Stomach (tissue), 9 donors: ENCODE data around the gene SWT1. TPM values are rescaled to one million over a fixed set of nuclear protein-coding genes. Genes with fewer than 3 reads are reported as not detected.
A peak's percentile ranks its signal among the peaks of the same experiment; 100 is the strongest.

Experiments
- DNase-seq, 2 donors: peaks; one replicate each; pipeline versions ENCODE4 v3.0.0 to v3.0.0-alpha.2; 2013 to 2019
- H3K27ac ChIP-seq, 5 donors: fragments of 200-600 bp in 4 of 5; sonication (generic) in 4 of 5; one replicate each; pipeline ENCODE4 v1.5.1; 2013 to 2019; ENCODE audit warnings: mild to moderate bottlenecking in 1 of 5, moderate library complexity in 1 of 5
- H3K27me3 ChIP-seq, 3 donors: fragments of 200-600 bp; sonication (generic); one replicate each; pipeline ENCODE4 v1.5.1; 2017 to 2019; ENCODE audit warnings: mixed run types in 1 of 3
- H3K36me3 ChIP-seq, 4 donors: fragments of 200-600 bp; sonication (generic); 1 replicate in 3 of 4; 2 replicates in 1 of 4; pipeline ENCODE4 v1.5.1; 2016 to 2019
- H3K4me1 ChIP-seq, 4 donors: fragments of 200-600 bp; sonication (generic); one replicate each; pipeline ENCODE4 v1.5.1; 2016 to 2019
- H3K4me3 ChIP-seq, 4 donors: fragments of 200-600 bp; sonication (generic) in 3 of 4; one replicate each; pipeline ENCODE4 v1.5.1; 2016 to 2019; ENCODE audit warnings: mild to moderate bottlenecking in 1 of 4
- H3K9me3 ChIP-seq, 4 donors: fragments of 200-600 bp; sonication (generic); one replicate each; pipeline ENCODE4 v1.5.1; 2016 to 2019
- CTCF ChIP-seq, 7 experiments: fragments of 450-650 bp in 4 of 7; fragments of 200-600 bp in 3 of 7; sonication (generic) in 3 of 7; IDR thresholded peaks; one replicate each; pipeline ENCODE4 v1.5.1; 2016 to 2019; ENCODE audit warnings: antibody characterized with exemption in 7 of 7, control low read depth in 2 of 7, mild to moderate bottlenecking in 1 of 7
- EP300 ChIP-seq: sonication (generic); formaldehyde crosslinking; IDR thresholded peaks from one replicate; pipeline ENCODE4 v1.6.1; 2017; ENCODE audit warnings: antibody characterized with exemption
- POLR2A ChIP-seq, 4 donors: fragments of 450-650 bp; IDR thresholded peaks; one replicate each; pipeline ENCODE4 v1.6.1; 2016; ENCODE audit warnings: antibody characterized with exemption in 4 of 4, control low read depth in 2 of 4, mild to moderate bottlenecking in 1 of 4, moderate library complexity in 1 of 4
- POLR2AphosphoS5 ChIP-seq, 3 donors: sonication (generic); formaldehyde crosslinking; IDR thresholded peaks; one replicate each; pipeline ENCODE4 v1.6.1; 2016; ENCODE audit warnings: antibody characterized with exemption in 3 of 3
- WGBS, 5 donors: extraction: QIAGEN DNeasy Blood & Tissue Kit in 3 of 5; methylation state at CpG; one replicate each; pipeline versions ENCODE4 v1.1.5 to v1.1.7; 2013 to 2018; 5-methylcytosine and 5-hydroxymethylcytosine counted together
- intact Hi-C: fragments of 100-400 bp; cut with DNase I; formaldehyde crosslinking; loops from one replicate; pipeline ENCODE4 v1.15.1; 2023; ENCODE audit warnings: low total_unique reads
- polyA plus RNA-seq, 3 donors: library from polyadenylated mRNA; stranded (reverse); fragments of 200-250 nt; gene quantifications; one replicate each; pipeline ENCODE4 v1.2.3, GENCODE V29; 2013
- total RNA-seq, 5 donors: library from RNA; depleted of rRNA; stranded (reverse); fragments of >200 nt; gene quantifications; one replicate each; pipeline versions ENCODE4 v1.1.0 to v1.2.3, GENCODE V29; 2014 to 2016
- donor health status: healthy with polysubstance abuse.
- donor health status: Bipolar disorder and iron deficiency.
- donor health status: healthy.

The SWT1 gene
- total and polyA plus RNA-seq, 8 donors = 2.4 to 35.6 (median 7.3) TPM

GRCh38 chr1:185238447-185238846, 81.5 kb downstream of the SWT1 start:
- H3K27me3 ChIP-seq = no peaks in the 10 kb centered on the region
- TF ChIP-seq POLR2A (IDR thresholded peaks at IDR 0.05) (no peak), CTCF (IDR thresholded peaks at IDR 0.05) (peak in 1 of 7 experiments; percentile 19)
- WGBS, 5 donors = 32 to 43% (median 38%) methylated on average over 1 of the region's 1 CpG
- peaks cover 0 to 15% (median 4%) of the 10 kb centered on the region in 4 donors for H3K36me3 ChIP-seq
- no peak overlapping the region for H3K27ac ChIP-seq
- H3K4me3 ChIP-seq = no peak overlapping the region
- no peaks in the 10 kb centered on the region for H3K9me3 ChIP-seq
- H3K4me1 ChIP-seq = no peaks in the 10 kb centered on the region
- no peak for DNase-seq
- intact Hi-C loops = no loop called here

- Histone ChIP-seq H3K27me3 (no peaks in the 10 kb centered on the region), H3K36me3 (peaks cover 0 to 4% (median 2%) of the 10 kb centered on the region in 4 donors), H3K9me3 (no peaks in the 10 kb centered on the region), H3K4me3 (no peak overlapping the region), H3K4me1 (no peaks in the 10 kb centered on the region), H3K27ac (no peak overlapping the region)
- DNase-seq = no peak
- 69 to 80% (median 75%) methylated on average over 1 of the region's 1 CpG for WGBS, 5 donors
- intact Hi-C loops = no loop called here
- TF ChIP-seq POLR2A (IDR thresholded peaks at IDR 0.05) (no peak), POLR2AphosphoS5 (IDR thresholded peaks at IDR 0.05) (no peak), EP300 (no peak)
Measured at GRCh38 chr1:185239861-185240260, 82.9 kb downstream of the SWT1 start.

- Histone ChIP-seq H3K36me3 (peaks cover 0 to 4% (median 0%) of the 10 kb centered on the region in 4 donors), H3K27ac (no peak overlapping the region), H3K4me3 (no peak overlapping the region), H3K4me1 (no peaks in the 10 kb centered on the region), H3K9me3 (no peaks in the 10 kb centered on the region), H3K27me3 (no peaks in the 10 kb centered on the region)
- DNase-seq = peak in 1 of 2 donors; percentile 7
- intact Hi-C loops = no loop called here
- no peak for TF ChIP-seq POLR2A (IDR thresholded peaks at IDR 0.05)
- TF ChIP-seq POLR2AphosphoS5 (IDR thresholded peaks at IDR 0.05) = no peak
- TF ChIP-seq EP300 = no peak
- no peak for TF ChIP-seq CTCF (IDR thresholded peaks at IDR 0.05)
Measured at GRCh38 chr1:185241127-185241526, 84.2 kb downstream of the SWT1 start.

DNA sequence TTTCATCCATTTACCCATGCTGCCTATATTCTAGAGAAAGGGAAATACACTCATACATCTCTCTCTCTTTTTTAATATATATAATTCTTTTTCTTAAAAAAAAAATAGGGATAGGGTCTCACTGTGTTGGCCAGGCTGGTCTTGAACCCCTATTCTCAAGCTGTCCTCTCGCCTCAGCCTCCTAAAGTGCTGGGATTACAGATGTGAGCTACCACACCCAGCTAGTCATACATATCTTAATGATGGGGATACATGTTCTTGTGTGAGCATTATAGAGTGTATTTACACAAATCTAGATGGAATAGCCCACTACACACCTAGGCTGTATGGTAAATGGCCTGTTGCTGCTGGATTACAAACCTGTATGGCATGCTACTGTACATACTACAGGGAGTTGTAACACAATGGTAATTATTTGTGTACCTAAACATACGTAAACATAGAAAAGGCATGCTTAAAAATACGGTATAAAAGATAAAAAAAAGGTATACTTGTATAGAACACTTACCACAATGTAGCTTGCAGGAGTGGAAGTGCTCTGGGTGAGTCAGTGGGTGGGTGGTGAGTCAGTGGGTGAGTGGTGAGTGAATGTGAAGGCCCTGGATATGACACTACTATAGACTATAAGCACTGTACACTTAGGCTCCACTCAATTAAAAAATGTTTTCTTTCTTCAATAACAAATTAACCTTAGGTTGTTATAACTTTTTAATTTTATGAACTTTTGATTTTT, 87.2 kb downstream of the SWT1 start:
- Histone ChIP-seq H3K4me3 (no peak overlapping the region), H3K27me3 (no peaks in the 10 kb centered on the region), H3K36me3 (peaks cover 0 to 4% (median 0%) of the 10 kb centered on the region in 4 donors), H3K27ac (no peak overlapping the region), H3K9me3 (no peaks in the 10 kb centered on the region), H3K4me1 (peaks cover 0 to 3% (median 0%) of the 10 kb centered on the region in 4 donors)
- TF ChIP-seq POLR2AphosphoS5 (IDR thresholded peaks at IDR 0.05) = no peak
- TF ChIP-seq POLR2A (IDR thresholded peaks at IDR 0.05) = no peak
- TF ChIP-seq CTCF (IDR thresholded peaks at IDR 0.05) = no peak
- TF ChIP-seq EP300 = no peak
- intact Hi-C loops = no loop called here
- WGBS, 5 donors = 83 to 93% (median 87%) methylated on average over 3 of the region's 3 CpGs
- no peak for DNase-seq

DNA sequence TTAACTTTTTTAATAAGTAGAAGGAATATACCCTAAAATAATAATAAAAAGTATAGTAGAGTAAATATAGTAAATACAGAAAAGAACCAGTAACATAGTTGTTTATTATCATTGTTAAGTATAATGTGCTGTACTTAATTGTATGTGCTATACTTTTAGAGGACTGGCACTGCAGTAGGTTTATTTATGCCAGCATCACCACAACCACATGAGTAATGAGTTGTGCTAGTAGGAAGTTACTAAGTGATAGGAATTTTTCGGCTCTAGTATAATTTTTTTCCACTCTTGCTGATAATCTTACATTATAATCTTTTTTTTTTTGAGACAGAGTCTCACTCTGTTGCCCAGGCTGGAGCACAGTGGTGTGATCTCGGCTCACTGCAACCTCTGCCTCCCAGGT, 88.5 kb downstream of the SWT1 start:
- 62 to 94% (median 86%) methylated on average over 2 of the region's 2 CpGs for WGBS, 5 donors
- TF ChIP-seq CTCF (IDR thresholded peaks at IDR 0.05) (no peak), POLR2A (IDR thresholded peaks at IDR 0.05) (no peak), EP300 (no peak), POLR2AphosphoS5 (IDR thresholded peaks at IDR 0.05) (no peak)
- H3K36me3 ChIP-seq = peaks cover 0 to 4% (median 0%) of the 10 kb centered on the region in 4 donors
- H3K9me3 ChIP-seq = no peaks in the 10 kb centered on the region
- no peak overlapping the region for H3K4me3 ChIP-seq
- H3K27ac ChIP-seq = no peak overlapping the region
- H3K27me3 ChIP-seq = no peaks in the 10 kb centered on the region
- peaks cover 0 to 3% (median 0%) of the 10 kb centered on the region in 4 donors for H3K4me1 ChIP-seq
- no peak for DNase-seq
- intact Hi-C loops = no loop called here
